Glutamatergic neuron (in vitro differentiated cells): ENCODE data around the gene SLC4A7. TPM values are rescaled to one million over a fixed set of nuclear protein-coding genes. Genes with fewer than 3 reads are reported as not detected.

Source experiments
- DNase-seq: peaks from one replicate; pipeline ENCODE4 v3.0.0; 2022
- H3K27ac Mint-ChIP-seq: one replicate; pipeline ENCODE4 v1.8.0; 2020; ENCODE audit warnings: mild to moderate bottlenecking, mixed read lengths, inconsistent platforms; ENCODE audit not compliant: unreplicated experiment
- H3K27me3 Mint-ChIP-seq: one replicate; pipeline ENCODE4 v1.8.0; 2020; ENCODE audit warnings: mild to moderate bottlenecking, moderate library complexity, mixed read lengths, inconsistent platforms; ENCODE audit not compliant: unreplicated experiment
- H3K36me3 Mint-ChIP-seq: one replicate; pipeline ENCODE4 v1.8.0; 2020; ENCODE audit warnings: mild to moderate bottlenecking, mixed read lengths, inconsistent platforms; ENCODE audit not compliant: unreplicated experiment
- H3K4me1 Mint-ChIP-seq: one replicate; pipeline ENCODE4 v1.8.0; 2020; ENCODE audit warnings: mild to moderate bottlenecking, low read depth, mixed read lengths, inconsistent platforms; ENCODE audit not compliant: unreplicated experiment
- H3K4me3 Mint-ChIP-seq: one replicate; pipeline ENCODE4 v1.8.0; 2020; ENCODE audit warnings: mild to moderate bottlenecking, mixed read lengths, inconsistent platforms; ENCODE audit not compliant: unreplicated experiment
- H3K9me3 Mint-ChIP-seq: one replicate; pipeline ENCODE4 v1.8.0; 2020; ENCODE audit warnings: mild to moderate bottlenecking, moderate library complexity, mixed read lengths, inconsistent platforms; ENCODE audit not compliant: unreplicated experiment
- total RNA-seq: library from RNA; stranded (reverse); fragmentation: NEBNext Ultra II Directional; extraction: Animal tissue kit (Norgen Biotek cat#: 25700); gene quantifications from one replicate; pipeline ENCODE4 v1.2.1, GENCODE V29; 2021; ENCODE audit not compliant: unreplicated experiment
- TF ChIP-seq, protein P1 (sequence below): fragments of 200-600 bp; sonication (generic); IDR thresholded peaks from one replicate; pipeline ENCODE4 v1.5.0; 2021; ENCODE audit not compliant: partially characterized antibody, unreplicated experiment

The SLC4A7 gene
- total RNA-seq, 1 donor from 2014 or later: 67.0 TPM

DNA sequence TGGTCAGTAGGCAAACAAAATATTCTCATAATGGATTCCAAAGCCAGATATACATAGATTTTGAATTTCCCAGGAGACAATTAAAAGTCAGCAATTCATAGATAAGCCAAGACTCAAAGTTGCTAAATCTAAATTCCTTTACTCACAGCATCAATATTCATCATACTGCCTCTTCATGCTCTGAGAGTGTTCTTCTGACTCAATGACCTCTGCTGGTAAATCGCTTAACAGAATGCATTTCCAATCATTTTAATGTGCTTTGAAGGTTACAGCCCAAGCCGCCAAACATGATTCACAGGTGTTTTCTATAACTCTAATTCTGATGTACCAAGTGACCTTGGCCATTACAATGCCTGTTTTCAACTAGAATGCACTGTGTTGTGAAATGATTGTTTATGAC is 24.2 kb upstream of the SLC4A7 start:
- H3K4me1 Mint-ChIP-seq: no peaks in the 10 kb centered on the region
- H3K4me3 Mint-ChIP-seq: no peak overlapping the region
- DNase-seq: no peak
- H3K27me3 Mint-ChIP-seq: no peaks in the 10 kb centered on the region
- H3K36me3 Mint-ChIP-seq: no peaks in the 10 kb centered on the region
- TF ChIP-seq, protein P1, sequence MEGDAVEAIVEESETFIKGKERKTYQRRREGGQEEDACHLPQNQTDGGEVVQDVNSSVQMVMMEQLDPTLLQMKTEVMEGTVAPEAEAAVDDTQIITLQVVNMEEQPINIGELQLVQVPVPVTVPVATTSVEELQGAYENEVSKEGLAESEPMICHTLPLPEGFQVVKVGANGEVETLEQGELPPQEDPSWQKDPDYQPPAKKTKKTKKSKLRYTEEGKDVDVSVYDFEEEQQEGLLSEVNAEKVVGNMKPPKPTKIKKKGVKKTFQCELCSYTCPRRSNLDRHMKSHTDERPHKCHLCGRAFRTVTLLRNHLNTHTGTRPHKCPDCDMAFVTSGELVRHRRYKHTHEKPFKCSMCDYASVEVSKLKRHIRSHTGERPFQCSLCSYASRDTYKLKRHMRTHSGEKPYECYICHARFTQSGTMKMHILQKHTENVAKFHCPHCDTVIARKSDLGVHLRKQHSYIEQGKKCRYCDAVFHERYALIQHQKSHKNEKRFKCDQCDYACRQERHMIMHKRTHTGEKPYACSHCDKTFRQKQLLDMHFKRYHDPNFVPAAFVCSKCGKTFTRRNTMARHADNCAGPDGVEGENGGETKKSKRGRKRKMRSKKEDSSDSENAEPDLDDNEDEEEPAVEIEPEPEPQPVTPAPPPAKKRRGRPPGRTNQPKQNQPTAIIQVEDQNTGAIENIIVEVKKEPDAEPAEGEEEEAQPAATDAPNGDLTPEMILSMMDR: no peak
- H3K27ac Mint-ChIP-seq: no peak overlapping the region
- H3K9me3 Mint-ChIP-seq: no peaks in the 10 kb centered on the region

- H3K4me1 Mint-ChIP-seq: no peaks in the 10 kb centered on the region
- no peak overlapping the region for H3K27ac Mint-ChIP-seq
- H3K27me3 Mint-ChIP-seq: no peaks in the 10 kb centered on the region
- no peak overlapping the region for H3K4me3 Mint-ChIP-seq
- H3K9me3 Mint-ChIP-seq: no peaks in the 10 kb centered on the region
- no peaks in the 10 kb centered on the region for H3K36me3 Mint-ChIP-seq
- no peak for DNase-seq
- TF ChIP-seq, protein P1: no peak
Measured at GRCh38 chr3:27507515-27508266, 23.5 kb upstream of the SLC4A7 start.

- Mint-ChIP-seq H3K4me1 (no peaks in the 10 kb centered on the region), H3K27me3 (no peaks in the 10 kb centered on the region), H3K27ac (no peak overlapping the region), H3K9me3 (no peaks in the 10 kb centered on the region), H3K36me3 (no peaks in the 10 kb centered on the region), H3K4me3 (no peak overlapping the region)
- TF ChIP-seq, protein P1: no peak
- DNase-seq: no peak
Measured at GRCh38 chr3:27507111-27507510, 22.9 kb upstream of the SLC4A7 start.

DNA sequence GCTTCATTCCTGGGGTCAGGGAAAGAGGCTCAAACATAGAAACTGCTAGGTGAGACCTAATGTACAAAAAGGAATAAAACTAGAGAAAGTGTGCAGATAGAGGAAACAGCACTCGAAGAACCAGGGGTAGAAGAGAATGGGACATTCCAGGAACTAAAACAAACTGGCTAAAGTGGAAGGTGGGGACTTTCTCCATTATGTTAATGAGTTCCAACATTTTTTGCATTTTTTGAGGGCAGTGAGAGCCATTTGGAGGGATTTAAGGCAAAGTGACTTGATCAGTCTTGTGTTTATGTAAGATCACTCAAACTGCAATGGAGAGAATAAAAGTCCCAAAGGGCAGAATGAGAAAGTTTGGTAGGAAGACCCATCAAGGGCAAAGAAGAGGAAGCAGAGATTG is 20.6 kb upstream of the SLC4A7 start:
- no peak overlapping the region for H3K4me3 Mint-ChIP-seq
- TF ChIP-seq, protein P1: no peak
- no peak overlapping the region for H3K27ac Mint-ChIP-seq
- H3K9me3 Mint-ChIP-seq: no peaks in the 10 kb centered on the region
- no peaks in the 10 kb centered on the region for H3K4me1 Mint-ChIP-seq
- no peaks in the 10 kb centered on the region for H3K36me3 Mint-ChIP-seq
- DNase-seq: no peak
- no peaks in the 10 kb centered on the region for H3K27me3 Mint-ChIP-seq

DNA sequence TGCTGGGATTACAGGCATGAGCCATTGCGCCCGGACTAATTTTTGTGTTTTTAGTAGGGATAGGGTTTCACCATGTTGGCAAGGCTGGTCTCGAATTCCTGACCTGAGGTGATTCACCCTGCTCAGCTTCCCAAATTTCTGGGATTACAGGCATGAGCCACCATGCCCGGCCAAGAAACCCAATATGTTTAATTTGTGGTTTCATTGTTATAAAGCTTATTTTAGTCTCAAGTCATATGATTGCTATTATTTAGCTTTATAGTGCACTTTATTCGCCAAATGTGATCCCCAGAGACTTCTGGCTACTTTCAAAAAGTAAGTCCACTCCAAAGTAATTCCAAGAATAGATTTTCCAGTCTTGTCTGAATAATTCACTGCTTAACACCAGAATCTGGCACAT is 19.3 kb upstream of the SLC4A7 start:
- Mint-ChIP-seq H3K36me3 (no peaks in the 10 kb centered on the region), H3K27me3 (no peaks in the 10 kb centered on the region), H3K4me3 (no peak overlapping the region), H3K9me3 (no peaks in the 10 kb centered on the region), H3K4me1 (no peaks in the 10 kb centered on the region), H3K27ac (no peak overlapping the region)
- TF ChIP-seq, protein P1: no peak
- DNase-seq: no peak
